Measurements from ENCODE around the gene JAZF1. TPM values are rescaled to one million over a fixed set of nuclear protein-coding genes. Genes with fewer than 3 reads are reported as not detected.

Gene JAZF1
- total and polyA plus RNA-seq, 2 of the 8 experiments (the other 6 are each of a cell fraction or from before 2014, with no cell fraction given) = 2.6 to 21.8 TPM

- TF ChIP-seq SIN3A (conservative IDR thresholded peaks at IDR 0.05 in 1 of 2, IDR thresholded peaks at IDR 0.05 in 1 of 2; ENCODE audit: low read depth in 1 of 2, low read length in 2 of 2) = 0 out of 4 replicates have a peak, but pooled peaks of 1 of the 2 experiments have one; percentile 36
Measured at GRCh38 chr7:27910326-27910725, 270.3 kb downstream of the JAZF1 start (continued).

All from H1 (cell line).